HG03175 (cell line): ENCODE data around the gene FOXN4.

Experiments
- ATAC-seq: cut with Tn5 transposase; IDR thresholded peaks from one replicate; pipeline ENCODE4 v1.9.1; 2021; ENCODE audit warnings: mild to moderate bottlenecking, moderate library complexity; ENCODE audit not compliant: unreplicated experiment

Gene FOXN4

GRCh38 chr12:109261939-109262338 is 47.1 kb downstream of the FOXN4 start:
- no peak for ATAC-seq

- no peak for ATAC-seq
These were observed 48.0 kb downstream of the FOXN4 start for GRCh38 chr12:109261087-109261486.

DNA sequence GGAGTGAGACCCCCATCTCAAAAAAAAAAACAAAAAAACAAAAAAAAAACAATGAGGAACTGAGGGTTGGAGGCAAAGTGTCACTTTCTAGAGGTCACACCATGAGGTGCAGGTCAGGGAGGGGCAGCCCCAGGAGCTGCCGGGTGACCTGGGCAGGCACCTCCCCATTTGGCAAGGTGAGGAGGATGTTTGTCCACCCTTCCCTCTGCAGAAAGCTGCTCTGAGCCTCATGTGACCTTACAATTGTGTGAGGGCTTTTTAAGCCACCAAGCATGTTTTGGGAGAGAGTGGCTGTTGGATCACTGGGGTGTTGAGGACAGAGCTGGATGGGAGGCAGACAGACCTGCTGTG is 49.6 kb downstream of the FOXN4 start:
- no peak for ATAC-seq

- ATAC-seq: no peak
These were observed 50.2 kb downstream of the FOXN4 start for GRCh38 chr12:109258607-109259544.

- no peak for ATAC-seq
These were observed 50.9 kb downstream of the FOXN4 start for GRCh38 chr12:109258201-109258600.

- ATAC-seq: no peak
These were observed 53.1 kb downstream of the FOXN4 start for GRCh38 chr12:109256011-109256410.

DNA sequence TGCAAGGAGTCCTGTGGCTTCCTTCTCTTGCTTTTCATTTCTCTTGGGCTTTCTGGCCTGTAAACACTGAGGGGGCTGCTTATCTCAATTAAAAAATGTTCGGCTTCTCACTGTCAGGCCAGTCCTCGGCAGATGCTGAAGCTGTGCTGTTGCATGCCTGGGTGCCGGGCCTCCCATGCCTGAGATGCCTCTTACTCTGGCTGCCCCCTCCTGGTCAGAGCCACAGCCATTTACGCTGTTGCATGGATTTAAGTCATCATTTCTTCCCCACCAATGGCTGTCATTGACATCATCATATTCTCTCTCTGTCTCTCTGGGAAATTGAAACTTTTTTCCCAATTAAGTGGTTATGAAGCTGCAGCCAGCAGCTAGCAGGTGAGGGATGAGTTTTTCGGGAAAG is 53.7 kb downstream of the FOXN4 start:
- ATAC-seq: no peak

DNA sequence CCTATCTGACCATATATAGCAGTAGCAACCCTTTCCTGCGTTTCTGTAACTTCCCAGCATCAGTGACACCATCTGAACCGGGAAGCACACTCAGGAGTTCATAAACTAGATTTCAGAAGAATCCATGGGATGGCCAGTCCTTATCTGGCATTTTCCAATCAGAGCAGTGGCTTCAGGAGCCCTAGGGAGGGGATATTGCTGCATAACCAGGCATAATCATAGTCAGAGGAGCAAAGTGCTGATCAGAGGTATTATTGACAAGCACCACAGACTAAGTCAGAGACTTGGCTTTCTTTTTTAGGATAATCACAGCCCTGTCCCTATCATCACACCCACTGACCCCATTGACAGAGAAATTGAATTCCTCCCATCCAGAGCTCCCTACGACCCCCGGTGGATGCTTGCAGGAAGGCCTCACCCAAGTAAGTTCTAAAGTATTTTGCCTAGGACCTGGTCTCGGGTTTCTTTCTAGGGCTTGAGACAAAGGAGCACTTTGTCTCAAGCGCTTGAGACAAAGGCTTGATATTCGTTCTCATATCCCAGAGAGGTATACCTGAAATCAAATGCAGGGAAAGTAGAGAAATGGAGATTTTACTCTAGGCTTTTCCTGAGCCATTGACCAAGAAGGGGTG is 55.1 kb downstream of the FOXN4 start:
- no peak for ATAC-seq

GRCh38 chr12:109252799-109253198 is 56.3 kb downstream of the FOXN4 start:
- no peak for ATAC-seq

DNA sequence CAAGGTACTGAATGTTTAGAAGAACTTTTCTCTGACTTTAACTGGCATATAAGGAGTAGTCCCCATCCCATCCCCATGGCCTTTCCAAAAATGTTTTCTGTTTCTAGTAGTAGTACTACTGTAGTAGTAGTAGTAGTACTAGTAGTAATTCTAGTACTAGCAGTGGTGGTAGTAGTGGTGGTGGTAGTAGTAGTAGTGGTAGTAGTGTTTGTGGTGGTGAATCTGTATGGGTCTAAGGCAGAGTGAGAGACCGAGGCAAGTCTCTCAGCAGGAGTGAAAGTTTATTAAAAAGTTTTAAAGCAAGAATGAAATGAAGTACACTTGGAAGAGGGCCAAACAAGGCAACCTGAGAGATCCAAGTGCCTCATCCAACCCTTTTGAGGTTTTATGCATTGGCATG is 58.6 kb downstream of the FOXN4 start:
- no peak for ATAC-seq

GRCh38 chr12:109247831-109248654 is 61.0 kb downstream of the FOXN4 start:
- ATAC-seq: no peak

- ATAC-seq: no peak
These were observed 62.9 kb downstream of the FOXN4 start for GRCh38 chr12:109246221-109246620.

- no peak for ATAC-seq
These were observed 65.0 kb downstream of the FOXN4 start for GRCh38 chr12:109244073-109244472.

- ATAC-seq: no peak
These were observed 67.1 kb downstream of the FOXN4 start for GRCh38 chr12:109241936-109242335.

- no peak for ATAC-seq
These were observed 68.7 kb downstream of the FOXN4 start for GRCh38 chr12:109240365-109240764.

- ATAC-seq: no peak
These were observed 69.4 kb downstream of the FOXN4 start for GRCh38 chr12:109239691-109240090.

GRCh38 chr12:109239179-109239578 is 69.9 kb downstream of the FOXN4 start:
- no peak for ATAC-seq

DNA sequence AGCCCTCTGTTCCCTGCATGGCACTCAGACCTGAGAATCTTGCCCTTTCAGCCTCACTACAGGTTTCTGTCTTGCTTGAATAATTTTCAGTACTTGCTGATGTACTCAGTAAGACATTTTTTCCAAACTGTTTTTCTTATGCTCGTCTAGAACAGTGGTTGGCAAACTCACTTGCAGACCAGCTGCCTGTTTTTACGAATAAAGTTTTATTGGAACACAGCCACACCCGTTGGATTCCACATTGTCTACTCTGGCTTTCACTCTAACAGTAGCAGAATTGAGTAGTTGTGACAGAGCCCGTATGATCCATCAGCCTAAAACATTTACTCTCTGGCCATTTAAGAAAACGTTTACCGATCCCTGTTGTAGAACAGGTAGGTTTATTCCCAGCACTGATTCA is 72.8 kb downstream of the FOXN4 start:
- ATAC-seq: no peak

- no peak for ATAC-seq
These were observed 75.1 kb downstream of the FOXN4 start for GRCh38 chr12:109234012-109234411.

GRCh38 chr12:109232731-109233130 is 76.4 kb downstream of the FOXN4 start:
- ATAC-seq: no peak

DNA sequence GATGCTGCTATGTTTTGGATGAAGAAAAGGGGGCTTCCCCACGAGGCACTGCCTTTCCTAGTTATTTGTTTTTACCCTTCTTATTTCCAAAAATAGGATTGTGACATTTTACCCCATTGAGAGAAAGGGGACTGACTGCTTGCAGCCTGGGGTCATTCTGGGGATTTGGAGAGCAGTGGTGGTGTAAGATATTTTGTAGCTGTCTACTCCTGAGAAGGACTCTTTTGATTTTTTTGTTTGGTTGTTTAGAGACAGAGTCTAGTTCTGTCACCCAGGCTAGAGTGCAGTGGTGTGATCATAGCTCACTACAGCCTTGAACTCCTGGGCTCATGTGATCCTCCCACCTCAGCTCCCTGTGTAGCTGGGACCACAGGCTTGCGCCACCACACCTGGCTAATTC is 78.9 kb downstream of the FOXN4 start:
- no peak for ATAC-seq

DNA sequence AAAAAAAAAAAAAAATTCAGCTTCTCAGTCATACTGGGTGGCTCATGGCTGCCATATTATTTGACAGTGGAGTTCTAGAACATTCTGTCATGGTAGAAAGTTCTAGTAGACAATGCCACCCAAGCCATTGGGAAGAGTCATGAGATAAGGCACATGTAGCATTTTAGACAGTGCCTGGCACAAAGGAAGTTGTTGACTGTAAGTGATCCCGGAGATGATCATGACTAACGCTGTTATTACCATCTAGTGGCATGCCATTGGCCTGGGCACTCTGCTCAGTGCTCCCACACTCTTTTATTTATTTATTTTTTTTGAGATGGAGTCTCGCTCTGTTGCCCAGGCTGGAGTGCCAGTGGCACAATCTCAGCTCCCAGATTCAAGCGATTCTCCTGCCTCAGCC is 80.4 kb downstream of the FOXN4 start:
- no peak for ATAC-seq
